CD4-positive, alpha-beta T cell treated with Interleukin-12 subunit alpha and Interleukin-12 subunit beta, for 1 hour (primary cell): ENCODE results near the gene MBP.

Source experiments
- DNase-seq: peaks from one replicate; pipeline ENCODE4 v3.0.0-alpha.2; 2020

MBP gene

GRCh38 chr18:77133051-77133834, 660 bp upstream of the MBP start:
- no peak for DNase-seq

DNA sequence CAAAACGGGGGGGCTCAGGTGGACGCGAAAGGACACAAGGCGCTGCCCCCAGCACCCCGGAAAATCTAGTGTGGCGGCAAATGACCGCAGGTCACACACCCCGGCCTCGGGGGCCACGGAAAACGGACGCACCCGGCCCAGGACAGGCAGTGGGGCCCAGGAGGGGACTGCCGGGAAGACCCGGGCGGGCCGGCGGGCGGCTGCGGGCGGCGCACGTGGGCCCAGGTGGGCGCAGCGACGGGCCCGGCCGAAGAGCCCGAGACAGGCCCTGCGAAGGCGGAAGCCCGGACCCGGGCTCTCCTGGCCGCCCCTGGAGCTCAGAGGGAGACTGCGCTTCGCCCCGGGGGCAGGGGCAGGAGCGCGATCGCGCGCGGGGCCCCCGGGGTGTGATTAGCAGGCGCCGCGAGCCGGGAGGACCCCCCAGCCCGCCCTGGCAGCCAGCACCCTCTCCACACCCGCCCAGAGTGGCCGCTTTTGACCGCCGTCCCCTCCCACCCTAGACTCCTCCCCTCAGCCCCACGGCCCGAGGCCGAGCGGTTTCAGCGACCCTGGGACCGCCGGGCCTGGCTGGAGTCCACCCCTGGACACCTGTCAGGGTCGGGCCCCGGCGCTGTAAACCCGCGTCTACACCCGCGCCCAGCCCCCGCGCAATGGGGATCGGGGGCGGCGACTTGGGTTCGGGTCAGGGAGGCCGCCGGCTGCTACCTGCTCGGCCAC, 773 bp downstream of the MBP start:
- DNase-seq: peak; percentile 44

- peak; percentile 51 for DNase-seq
Measured at GRCh38 chr18:77131100-77131651, 1.4 kb downstream of the MBP start.

GRCh38 chr18:77130229-77131099, 2.1 kb downstream of the MBP start:
- no peak for DNase-seq

DNA sequence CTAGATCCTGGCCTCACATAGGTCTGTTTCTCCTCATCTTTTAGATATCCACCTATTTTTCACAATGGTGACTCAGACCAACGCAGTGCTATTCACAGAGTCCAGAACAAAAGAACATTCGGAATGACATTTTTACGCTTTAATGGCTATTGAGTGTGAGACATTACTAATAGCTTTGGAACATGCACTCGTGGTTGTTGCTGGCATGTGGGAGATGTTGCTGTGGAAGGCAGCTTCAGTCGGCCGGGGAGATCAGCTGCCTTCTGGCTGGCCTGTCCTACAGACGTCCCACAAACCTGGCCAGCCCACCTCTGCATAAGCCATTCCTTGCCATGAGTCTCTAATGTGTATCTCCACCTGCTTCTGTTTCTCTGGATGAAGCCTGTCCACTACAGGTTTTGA, 3.4 kb downstream of the MBP start:
- no peak for DNase-seq

DNA sequence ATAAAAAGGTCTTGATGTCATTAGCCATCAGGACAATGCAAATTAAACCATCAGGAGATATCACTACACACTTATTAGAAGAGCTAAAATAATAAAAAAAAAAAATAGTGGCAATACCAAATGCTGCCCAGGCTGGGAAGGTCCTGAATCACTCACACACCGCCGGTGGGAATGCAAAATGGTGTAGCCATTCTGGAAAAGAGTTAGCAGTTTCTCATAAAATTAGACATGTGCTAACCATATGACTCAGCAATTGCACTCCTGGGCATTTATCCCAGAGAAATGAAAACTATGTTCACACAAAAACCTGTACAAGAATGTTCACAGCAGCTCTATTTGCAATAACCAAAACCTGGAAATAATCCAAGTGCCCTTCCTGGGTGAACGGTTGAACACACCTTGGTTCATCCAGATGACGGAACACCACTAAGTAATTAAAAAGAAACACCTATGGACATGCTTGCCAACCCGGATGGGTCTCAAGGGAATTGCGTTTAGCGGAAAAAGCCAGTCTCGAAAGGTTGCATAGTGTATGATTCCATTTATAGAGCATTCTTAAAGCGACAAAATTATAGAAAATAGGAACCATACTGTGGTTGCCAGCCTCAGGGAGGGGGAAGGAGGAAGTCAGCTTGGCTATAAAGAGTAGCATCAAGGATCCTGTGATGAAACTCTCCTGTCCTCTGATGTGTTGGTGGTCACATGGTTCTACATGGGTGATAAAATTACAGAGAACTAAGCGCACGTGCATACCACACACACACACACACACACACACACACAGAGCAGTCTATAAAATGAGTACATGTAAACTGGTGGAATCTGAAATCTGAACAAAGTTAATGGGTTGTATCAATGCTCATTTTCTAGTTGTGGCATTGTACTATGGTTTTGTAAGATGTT, 4.6 kb downstream of the MBP start:
- DNase-seq: peak; percentile 70

- peak; percentile 60 for DNase-seq
Measured at GRCh38 chr18:77124452-77124922, 8.1 kb downstream of the MBP start.

DNA sequence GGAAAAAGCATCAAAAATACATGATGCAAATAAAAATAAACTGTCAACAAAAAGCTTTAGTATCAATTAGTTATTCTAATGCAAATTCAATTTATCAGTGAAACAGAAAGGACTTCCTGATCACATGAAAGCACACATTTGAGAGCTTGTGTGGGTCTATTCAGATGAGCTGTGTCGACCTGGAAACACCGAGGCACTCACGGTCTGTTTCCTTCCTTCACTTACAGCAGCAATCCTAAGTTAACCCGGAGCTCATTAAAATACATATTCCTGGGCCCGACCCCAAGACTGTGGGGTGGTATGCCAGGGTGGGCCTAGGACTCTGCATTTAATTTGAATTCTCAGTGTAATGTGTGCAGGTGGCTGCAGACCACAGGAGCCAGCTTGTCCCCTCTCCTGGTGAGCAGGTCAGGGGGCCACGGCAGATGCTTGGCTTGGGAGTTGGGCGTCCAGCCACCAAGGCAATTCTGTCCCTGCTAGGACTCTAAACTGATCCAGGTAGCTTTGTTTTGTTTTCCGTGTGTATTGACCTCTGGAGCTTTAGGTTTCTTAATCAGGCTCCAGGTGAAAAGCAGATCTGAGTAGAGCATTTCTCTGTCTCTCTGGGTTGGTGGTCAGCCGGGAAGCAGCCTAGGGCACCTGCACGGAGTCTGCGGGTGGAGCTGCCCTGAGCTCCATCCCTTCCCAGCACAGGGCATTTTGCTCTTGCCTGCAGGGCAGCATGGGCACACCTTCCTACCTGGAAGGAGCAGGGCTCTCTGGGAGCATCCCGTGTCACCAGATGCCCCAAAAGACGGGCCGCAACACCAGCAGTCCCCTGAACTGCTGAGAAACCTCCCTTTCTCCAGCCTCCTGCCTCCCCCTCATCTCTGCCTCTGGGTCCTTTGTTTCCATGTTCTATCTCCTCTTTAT, 9.0 kb downstream of the MBP start:
- DNase-seq: no peak

DNA sequence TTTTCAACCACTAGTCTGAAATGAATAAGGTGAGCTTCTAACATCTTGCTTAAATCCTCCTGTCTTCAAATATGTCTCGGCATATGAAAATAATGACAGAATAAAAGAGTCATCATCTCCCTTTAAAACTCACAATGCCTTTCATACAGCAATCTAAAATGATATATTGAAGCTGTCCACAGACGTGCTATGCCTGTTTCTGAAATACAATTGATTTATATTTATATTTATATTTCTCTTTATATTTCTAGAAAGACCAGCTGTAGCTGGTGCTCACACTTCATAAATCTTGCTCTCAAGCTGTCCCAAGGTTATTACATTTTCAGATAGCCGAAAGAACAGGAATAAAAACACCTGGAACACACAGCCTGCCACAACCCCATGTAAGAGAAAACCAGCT, 11.1 kb downstream of the MBP start:
- no peak for DNase-seq

DNA sequence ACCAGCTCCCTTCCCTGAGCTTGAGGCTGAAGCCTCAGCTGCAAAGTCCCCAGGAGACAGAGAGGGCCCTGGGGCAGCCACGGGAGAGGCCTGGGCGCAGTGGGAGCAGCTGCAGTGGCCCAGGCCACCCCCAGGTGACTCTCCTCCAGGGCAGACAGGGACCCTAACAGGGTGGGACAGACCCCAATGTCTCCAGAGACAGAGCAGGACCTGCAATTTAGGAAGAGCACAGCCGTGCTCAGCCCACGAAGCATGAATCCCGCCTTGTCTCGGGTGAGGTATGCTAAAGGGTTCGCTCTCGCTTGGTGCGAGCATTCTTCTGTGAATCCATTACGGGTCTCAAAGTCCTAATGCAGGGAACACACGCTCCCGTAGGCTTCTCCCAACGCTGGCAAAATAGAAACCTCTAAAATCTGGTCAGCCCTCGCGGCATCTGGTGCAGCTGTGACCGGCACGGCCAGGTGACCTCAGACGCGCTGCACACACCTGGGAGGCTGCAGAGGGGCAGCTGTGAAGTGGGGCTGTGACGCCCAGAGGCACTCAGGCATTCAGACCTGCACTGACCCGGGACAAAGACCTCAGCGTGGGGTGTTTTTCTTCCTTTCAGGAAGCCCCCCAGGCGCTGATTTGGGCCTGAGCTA, 12.6 kb downstream of the MBP start:
- DNase-seq: no peak

GRCh38 chr18:77119101-77119850, 13.3 kb downstream of the MBP start:
- DNase-seq: no peak

DNA sequence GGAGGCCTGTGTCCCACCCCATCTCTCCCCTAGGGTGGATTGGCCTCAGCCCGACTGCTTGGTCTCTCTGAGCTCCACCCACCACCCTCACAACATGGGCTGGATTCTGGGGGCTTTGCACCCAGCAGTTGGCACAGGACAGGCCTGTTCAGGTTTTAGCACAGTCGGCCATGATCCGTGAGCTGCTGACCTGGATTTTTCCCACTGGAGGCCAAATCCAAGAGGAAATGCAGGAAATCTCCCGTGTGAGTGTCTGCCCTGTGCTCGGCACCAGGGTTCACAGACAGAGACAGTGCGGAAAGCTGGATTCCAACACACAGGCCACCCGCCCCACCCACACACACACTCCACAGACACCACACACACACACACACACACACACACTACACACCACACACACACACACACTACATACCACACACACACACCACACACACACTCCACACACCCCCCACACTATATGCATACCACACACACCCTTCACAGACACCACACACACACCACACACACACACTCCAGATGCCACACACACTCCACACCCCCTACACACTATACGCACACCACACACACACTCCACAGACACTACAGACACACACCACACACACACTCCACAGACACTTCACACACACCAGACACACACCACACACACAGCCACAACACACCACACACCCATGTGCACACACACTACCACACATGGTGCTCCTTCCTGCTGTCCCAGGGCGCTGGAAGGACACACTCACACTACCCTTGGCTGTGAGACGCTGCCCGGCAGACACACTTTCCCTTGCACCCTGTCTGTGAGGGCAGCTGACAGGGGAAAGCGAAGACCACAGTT, 14.1 kb downstream of the MBP start:
- DNase-seq: no peak

DNA sequence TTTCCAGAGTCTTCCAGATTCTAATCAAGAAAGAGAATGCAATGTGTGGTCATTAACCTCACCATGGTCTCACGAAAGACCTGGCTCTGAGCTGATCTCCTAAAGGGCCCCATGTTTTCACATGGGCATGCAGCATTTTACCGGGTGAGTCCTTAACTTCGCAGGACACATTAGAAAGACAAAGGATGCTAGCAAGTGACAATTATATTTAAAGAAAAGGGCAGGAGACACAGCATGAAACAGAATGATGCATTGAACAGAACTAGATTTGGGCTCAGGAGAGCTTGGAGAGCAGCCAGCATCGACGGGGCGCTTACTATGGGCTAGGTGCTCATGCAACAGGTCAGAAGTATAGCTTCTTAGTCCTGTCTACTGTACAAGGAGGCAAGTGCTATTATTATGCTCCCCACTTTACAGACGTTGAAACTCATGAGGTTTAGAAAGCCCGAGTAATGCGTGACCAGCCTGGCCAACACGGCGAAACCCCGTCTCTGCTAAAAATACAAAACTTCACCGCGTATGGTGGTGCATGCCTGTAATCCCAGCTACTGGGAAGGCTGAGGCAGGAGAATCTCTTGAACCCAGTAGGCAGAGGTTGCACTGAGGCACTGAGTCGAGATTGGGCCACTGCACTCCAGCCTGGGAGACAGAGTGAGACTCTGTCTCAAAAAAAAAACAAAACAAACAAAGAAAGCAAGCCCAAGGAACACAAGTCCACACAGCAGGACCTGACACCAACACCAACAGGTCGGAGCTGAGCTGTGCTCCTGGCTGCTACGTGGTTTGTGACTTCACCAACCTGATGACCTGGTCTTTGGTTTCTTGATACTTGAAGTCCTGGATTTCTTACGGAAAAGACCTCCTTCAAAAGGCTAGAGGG, 16.1 kb downstream of the MBP start:
- DNase-seq: no peak

- no peak for DNase-seq
Measured at GRCh38 chr18:77115192-77115953, 17.2 kb downstream of the MBP start.

- DNase-seq: no peak
Measured at GRCh38 chr18:77114415-77115191, 18.0 kb downstream of the MBP start.

DNA sequence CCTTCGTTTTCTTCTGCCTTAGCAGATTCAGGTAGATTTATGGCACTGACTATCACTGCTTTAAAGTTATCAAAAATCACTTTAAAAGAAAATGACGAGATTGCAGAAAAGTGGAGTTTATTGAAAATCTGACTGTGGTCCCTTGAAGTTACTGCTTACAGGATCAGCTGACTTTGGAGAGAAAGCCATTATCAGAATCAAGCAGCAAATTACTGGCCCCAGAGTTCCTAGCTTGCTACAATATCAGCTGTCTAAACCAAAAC, 18.5 kb downstream of the MBP start:
- no peak for DNase-seq
